DND-41 (cell line): Measurements from ENCODE around the gene NARS2.

Experiments
- ATAC-seq: fragments of 200-7000 bp; cut with Tn5 transposase; 3 replicates; pipeline ENCODE4 v1.9.1; 2021; ENCODE audit warnings: low read depth; ENCODE audit not compliant: insufficient read depth
- DNase-seq: peaks from one replicate; pipeline ENCODE4 v3.0.0-alpha.2; 2020
- H2AFZ ChIP-seq: 2 replicates; pipeline ENCODE4 v1.6.0; 2012; ENCODE audit warnings: low read depth, low read length
- H3K27ac ChIP-seq: 2 replicates; pipeline ENCODE4 v1.5.1; 2012; ENCODE audit warnings: low read length, inconsistent platforms
- H3K27me3 ChIP-seq: fragments of 200-600 bp; sonication (generic); 2 replicates; pipeline ENCODE4 v1.6.0; 2012; ENCODE audit warnings: low read length, mild to moderate bottlenecking, inconsistent platforms; ENCODE audit not compliant: insufficient read depth, poor library complexity
- H3K36me3 ChIP-seq: 2 replicates; pipeline ENCODE4 v1.5.1; 2012; ENCODE audit warnings: low read length, inconsistent platforms; ENCODE audit not compliant: insufficient read depth
- H3K4me1 ChIP-seq: 2 replicates; pipeline ENCODE4 v1.5.1; 2012; ENCODE audit warnings: mild to moderate bottlenecking, low read length; ENCODE audit not compliant: insufficient read depth
- H3K4me2 ChIP-seq: 2 replicates; pipeline ENCODE4 v1.6.0; 2012; ENCODE audit warnings: mild to moderate bottlenecking, moderate library complexity, low read length, inconsistent platforms; ENCODE audit not compliant: insufficient read depth
- H3K4me3 ChIP-seq, 2 experiments: fragments of 200-600 bp in 1 of 2; shearing (Covaris generic) in 1 of 2; 2 replicates each; pipeline ENCODE4 v1.5.1; 2012 to 2016; ENCODE audit warnings: inconsistent platforms in 2 of 2, low read length in 2 of 2, mild to moderate bottlenecking in 2 of 2, low read depth in 1 of 2, moderate library complexity in 1 of 2
- H3K79me2 ChIP-seq: 2 replicates; pipeline ENCODE4 v1.6.0; 2012; ENCODE audit warnings: low read length, inconsistent platforms; ENCODE audit not compliant: insufficient read depth
- H3K9ac ChIP-seq: 2 replicates; pipeline ENCODE4 v1.6.0; 2012; ENCODE audit warnings: low read depth, mild to moderate bottlenecking, inconsistent platforms, low read length, moderate library complexity
- H3K9me3 ChIP-seq: 2 replicates; pipeline ENCODE4 v1.5.1; 2012; ENCODE audit warnings: low read length, moderate library complexity, mild to moderate bottlenecking, inconsistent platforms; ENCODE audit not compliant: insufficient read depth, severe bottlenecking
- H4K20me1 ChIP-seq: 2 replicates; pipeline ENCODE4 v1.6.0; 2012; ENCODE audit warnings: low read length; ENCODE audit not compliant: insufficient read depth
- CTCF ChIP-seq: IDR thresholded peaks from 2 replicates; pipeline ENCODE4 v1.5.1; 2012; ENCODE audit warnings: borderline replicate concordance, low read length, moderate library complexity, mild to moderate bottlenecking; ENCODE audit not compliant: poor library complexity, severe bottlenecking; ENCODE audit errors: extremely low read depth
- EZH2 ChIP-seq: IDR thresholded peaks from 3 replicates; pipeline ENCODE4 v1.6.1; 2012; ENCODE audit warnings: borderline replicate concordance, low read depth, mild to moderate bottlenecking, moderate library complexity, low read length, inconsistent platforms; ENCODE audit not compliant: severe bottlenecking

The NARS2 gene

GRCh38 chr11:78415338-78415737 is 159.3 kb downstream of the NARS2 start:
- H3K79me2 ChIP-seq, result peaks cover 93% of the 10 kb centered on the region

GRCh38 chr11:78414321-78415051 is 160.2 kb downstream of the NARS2 start:
- peaks cover 36% of the 10 kb centered on the region for H3K36me3 ChIP-seq
- no peak overlapping the region for H2AFZ ChIP-seq
- peak overlapping the region; percentile 92 for H3K9ac ChIP-seq
- TF ChIP-seq CTCF (peak; percentile 62), EZH2 (no peak)
- H3K27me3 ChIP-seq, result no peaks in the 10 kb centered on the region
- DNase-seq (no peak), ATAC-seq (no peak)
- H3K27ac ChIP-seq, result peak overlapping the region; percentile 99
- peaks cover 96% of the 10 kb centered on the region for H3K79me2 ChIP-seq
- H4K20me1 ChIP-seq, result peaks cover 15% of the 10 kb centered on the region; the same call in 1 of the 2 replicates
- H3K9me3 ChIP-seq, result peaks cover 16% of the 10 kb centered on the region
- peak overlapping the region; percentile 83 for H3K4me2 ChIP-seq
- peaks cover 54% of the 10 kb centered on the region for H3K4me1 ChIP-seq
- peak overlapping the region in 1 of 2 experiments; percentile 71; a peak in 2 of 4 replicates for H3K4me3 ChIP-seq

More at GRCh38 chr11:78415338-78415737, 159.3 kb downstream of the NARS2 start:
- DNase-seq (peak; percentile 52), ATAC-seq (peak; percentile 17)
- H3K4me2 ChIP-seq, result peak overlapping the region; percentile 83
- peaks cover 8% of the 10 kb centered on the region for H3K9me3 ChIP-seq
- peaks cover 27% of the 10 kb centered on the region for H3K36me3 ChIP-seq
- H3K27me3 ChIP-seq, result no peaks in the 10 kb centered on the region
- peak overlapping the region in 1 of 2 experiments; percentile 71; a peak in 2 of 4 replicates for H3K4me3 ChIP-seq
- peaks cover 62% of the 10 kb centered on the region for H3K4me1 ChIP-seq
- TF ChIP-seq CTCF (peak; percentile 17), EZH2 (no peak)
- H3K27ac ChIP-seq, result peak overlapping the region; percentile 99
- H2AFZ ChIP-seq, result no peak overlapping the region
- H4K20me1 ChIP-seq, result peaks cover 15% of the 10 kb centered on the region; the same call in 1 of the 2 replicates
- H3K9ac ChIP-seq, result peak overlapping the region; percentile 92

- Histone ChIP-seq H3K9ac (no peak overlapping the region), H3K36me3 (peaks cover 73% of the 10 kb centered on the region), H3K4me1 (peaks cover 52% of the 10 kb centered on the region), H2AFZ (no peak overlapping the region), H3K27ac (no peak overlapping the region), H3K4me3 (no peak overlapping the region), H3K4me2 (no peak overlapping the region), H3K9me3 (peaks cover 16% of the 10 kb centered on the region), H3K27me3 (no peaks in the 10 kb centered on the region), H3K79me2 (peaks cover 100% of the 10 kb centered on the region), H4K20me1 (peaks cover 55% of the 10 kb centered on the region)
- no peak for TF ChIP-seq EZH2
- TF ChIP-seq CTCF, result no peak
- no peak for DNase-seq
- no peak for ATAC-seq
Observed at GRCh38 chr11:78408619-78409018, 166.0 kb downstream of the NARS2 start.
